Epithelial cell of prostate (primary cell): ENCODE data around the gene LAMA5.

Experiments used
- DNase-seq: peaks from one replicate; pipeline ENCODE4 v3.0.0-alpha.2; 2011; ENCODE audit warnings: low read depth, low spot score
- H3K27ac ChIP-seq: fragments of 450-650 bp; 2 replicates; pipeline ENCODE4 v1.5.1; 2017; ENCODE audit warnings: mild to moderate bottlenecking

The LAMA5 gene

GRCh38 chr20:62319346-62319909 is 47.7 kb downstream of the LAMA5 start:
- no peak for DNase-seq
- H3K27ac ChIP-seq: no peak overlapping the region

- no peak overlapping the region for H3K27ac ChIP-seq
- DNase-seq: no peak
Observed at GRCh38 chr20:62318400-62319345, 48.4 kb downstream of the LAMA5 start.

- no peak for DNase-seq
- H3K27ac ChIP-seq: peak overlapping the region; percentile 11
Observed at GRCh38 chr20:62317167-62317655, 49.9 kb downstream of the LAMA5 start.

GRCh38 chr20:62316331-62317166 is 50.6 kb downstream of the LAMA5 start:
- DNase-seq: no peak
- peak overlapping the region; percentile 11 for H3K27ac ChIP-seq

GRCh38 chr20:62315773-62316172 is 51.3 kb downstream of the LAMA5 start:
- no peak for DNase-seq
- no peak overlapping the region for H3K27ac ChIP-seq

GRCh38 chr20:62314711-62315302 is 52.3 kb downstream of the LAMA5 start:
- DNase-seq: no peak

GRCh38 chr20:62314339-62314638 is 52.8 kb downstream of the LAMA5 start:
- H3K27ac ChIP-seq: no peak overlapping the region
- no peak for DNase-seq

More at GRCh38 chr20:62314711-62315302, 52.3 kb downstream of the LAMA5 start:
- H3K27ac ChIP-seq: no peak overlapping the region

- no peak overlapping the region for H3K27ac ChIP-seq
Observed at GRCh38 chr20:62313460-62314338, 53.4 kb downstream of the LAMA5 start.

GRCh38 chr20:62313021-62313420 is 54.1 kb downstream of the LAMA5 start:
- no peak for DNase-seq
- H3K27ac ChIP-seq: no peak overlapping the region

More at GRCh38 chr20:62313460-62314338, 53.4 kb downstream of the LAMA5 start:
- DNase-seq: no peak

- no peak for DNase-seq
- H3K27ac ChIP-seq: no peak overlapping the region
Observed at GRCh38 chr20:62312662-62312977, 54.5 kb downstream of the LAMA5 start.

- no peak overlapping the region for H3K27ac ChIP-seq
- no peak for DNase-seq
Observed at GRCh38 chr20:62311832-62312661, 55.1 kb downstream of the LAMA5 start.

GRCh38 chr20:62311150-62311549 is 56.0 kb downstream of the LAMA5 start:
- H3K27ac ChIP-seq: no peak overlapping the region
- no peak for DNase-seq

- no peak overlapping the region for H3K27ac ChIP-seq
- no peak for DNase-seq
Observed at GRCh38 chr20:62310757-62311121, 56.4 kb downstream of the LAMA5 start.

GRCh38 chr20:62309947-62310756 is 57.0 kb downstream of the LAMA5 start:
- no peak for DNase-seq
- no peak overlapping the region for H3K27ac ChIP-seq

- no peak overlapping the region for H3K27ac ChIP-seq
- no peak for DNase-seq
Observed at GRCh38 chr20:62309198-62309944, 57.7 kb downstream of the LAMA5 start.

- peak overlapping the region; percentile 83 for H3K27ac ChIP-seq
- DNase-seq: no peak
Observed at GRCh38 chr20:62308102-62308822, 58.9 kb downstream of the LAMA5 start.
